Measurements from ENCODE around the gene MID2. TPM values are rescaled to one million over a fixed set of nuclear protein-coding genes. Genes with fewer than 3 reads are reported as not detected.

The MID2 gene
- total and polyA plus RNA-seq, 2 donors (not counting 1 experiment from before 2014, with no cell fraction given): 11.8 to 17.5 TPM

DNA sequence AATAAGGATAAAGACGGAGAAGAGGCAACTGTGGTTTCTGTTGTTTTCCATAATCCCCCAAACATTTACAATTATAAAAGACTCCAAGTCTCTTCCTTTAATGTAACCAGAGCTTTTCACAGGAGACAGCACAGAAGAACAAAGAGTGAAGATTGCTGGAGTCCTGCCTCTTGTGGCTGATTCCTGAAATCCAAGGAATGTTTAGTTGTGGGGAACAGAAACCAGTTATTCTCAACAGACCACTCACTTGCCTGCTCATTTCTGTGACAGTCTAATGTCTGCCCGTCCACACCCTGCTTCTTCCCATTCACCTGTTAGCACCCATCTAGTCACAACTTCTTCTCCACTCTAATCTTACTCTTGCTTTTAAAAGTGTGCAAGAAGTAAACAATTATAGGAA is 144.4 kb downstream of the MID2 start:
- no peak overlapping the region for H3K27ac ChIP-seq (ENCODE audit: insufficient read depth, low read length)
- H3K36me3 ChIP-seq (ENCODE audit: control insufficient read depth, insufficient read depth, low read length): no peaks in the 10 kb centered on the region
- no peak overlapping the region for H3K9ac ChIP-seq (ENCODE audit: insufficient read depth, low read length)
- H4K20me1 ChIP-seq (ENCODE audit: control insufficient read depth, extremely low read depth, insufficient read depth, low read length): no peaks in the 10 kb centered on the region
- no peak overlapping the region for H3K4me2 ChIP-seq (ENCODE audit: extremely low read depth, insufficient read depth, low read length)
- DNase-seq (ENCODE audit: low read depth in 2 of 2): peak in 1 of 2 donors; percentile 5
- no peak overlapping the region for H2AFZ ChIP-seq (ENCODE audit: low read length)
- TF ChIP-seq EZH2 (IDR thresholded peaks at IDR 0.05; ENCODE audit: low read length, missing control alignments) (no peak), CTCF (conservative IDR thresholded peaks at IDR 0.05 in 1 of 2, IDR thresholded peaks at IDR 0.05 in 1 of 2; ENCODE audit: low read depth in 1 of 2, low read length in 2 of 2) (no peak)
- no peak overlapping the region for H3K4me3 ChIP-seq (replicated peaks in 1 of 4; ENCODE audit: control extremely low read depth in 1 of 4, insufficient read depth in 1 of 4, low read depth in 3 of 4, low read length in 4 of 4)
- no peaks in the 10 kb centered on the region for H3K9me3 ChIP-seq (ENCODE audit: control insufficient read depth, insufficient read depth, low read depth, low read length)
- no peaks in the 10 kb centered on the region for H3K4me1 ChIP-seq (ENCODE audit: control insufficient read depth, extremely low read depth, insufficient read depth, low read length)
- H3K79me2 ChIP-seq (ENCODE audit: control insufficient read depth, insufficient read depth, low read length): no peaks in the 10 kb centered on the region
- H3K27me3 ChIP-seq (ENCODE audit: control insufficient read depth, insufficient read depth, low read length): no peaks in the 10 kb centered on the region

GRCh38 chrX:107971636-107972035 is 146.0 kb downstream of the MID2 start:
- H3K27ac ChIP-seq (ENCODE audit: insufficient read depth, low read length): no peak overlapping the region
- H3K9me3 ChIP-seq (ENCODE audit: control insufficient read depth, insufficient read depth, low read depth, low read length): no peaks in the 10 kb centered on the region
- no peak for TF ChIP-seq EZH2 (IDR thresholded peaks at IDR 0.05; ENCODE audit: low read length, missing control alignments)
- no peak for TF ChIP-seq CTCF (conservative IDR thresholded peaks at IDR 0.05 in 1 of 2, IDR thresholded peaks at IDR 0.05 in 1 of 2; ENCODE audit: low read depth in 1 of 2, low read length in 2 of 2)

More at GRCh38 chrX:107971636-107972035, 146.0 kb downstream of the MID2 start:
- H3K36me3 ChIP-seq (ENCODE audit: control insufficient read depth, insufficient read depth, low read length): no peaks in the 10 kb centered on the region
- no peaks in the 10 kb centered on the region for H4K20me1 ChIP-seq (ENCODE audit: control insufficient read depth, extremely low read depth, insufficient read depth, low read length)
- H3K9ac ChIP-seq (ENCODE audit: insufficient read depth, low read length): no peak overlapping the region
- H3K4me1 ChIP-seq (ENCODE audit: control insufficient read depth, extremely low read depth, insufficient read depth, low read length): no peaks in the 10 kb centered on the region
- no peak overlapping the region for H2AFZ ChIP-seq (ENCODE audit: low read length)
- H3K4me3 ChIP-seq (replicated peaks in 1 of 4; ENCODE audit: control extremely low read depth in 1 of 4, insufficient read depth in 1 of 4, low read depth in 3 of 4, low read length in 4 of 4): no peak overlapping the region
- H3K27me3 ChIP-seq (ENCODE audit: control insufficient read depth, insufficient read depth, low read length): no peaks in the 10 kb centered on the region
- peak in 1 of 2 donors; percentile 1 for DNase-seq (ENCODE audit: low read depth in 2 of 2)
- H3K4me2 ChIP-seq (ENCODE audit: extremely low read depth, insufficient read depth, low read length): no peak overlapping the region
- no peaks in the 10 kb centered on the region for H3K79me2 ChIP-seq (ENCODE audit: control insufficient read depth, insufficient read depth, low read length)

Other genes with a start within 250 kb of the MID2 start
- 14.4 and 17.0 TPM in 2 replicates for gene PRPS1, start 197.4 kb upstream of the MID2 start, total RNA-seq
- gene PRPS1, start 197.4 kb upstream of the MID2 start, polyA plus RNA-seq: 56.8 and 104 TPM in 2 replicates
- gene TSC22D3, start 50.1 kb upstream of the MID2 start, total RNA-seq: 32.4 and 51.5 TPM in 2 replicates
- 9.7 and 24.2 TPM in 2 replicates for gene TSC22D3, start 50.1 kb upstream of the MID2 start, polyA plus RNA-seq
- gene NCBP2L, start 48.1 kb upstream of the MID2 start, total RNA-seq: not detected in 2 replicates
- not detected in 2 replicates for gene NCBP2L, start 48.1 kb upstream of the MID2 start, polyA plus RNA-seq
- not detected in 2 replicates for gene TEX13B, start 156.5 kb downstream of the MID2 start, total RNA-seq
- gene TEX13B, start 156.5 kb downstream of the MID2 start, polyA plus RNA-seq: not detected in 2 replicates
- gene VSIG1, start 219.2 kb downstream of the MID2 start, total RNA-seq: not detected in 2 replicates
- gene VSIG1, start 219.2 kb downstream of the MID2 start, polyA plus RNA-seq: 0.02 and 0.20 TPM in 2 replicates

Data from fibroblast of lung (primary cell).